Activated naive CD4-positive, alpha-beta T cell treated with anti-CD3 and anti-CD28 coated beads, Interleukin-2, amount 50 U/mL, for 24 hours (primary cell): ENCODE data around the gene HEXB.

ENCODE experiments used
- H3K27ac Mint-ChIP-seq: one replicate; pipeline ENCODE4 v1.8.0; 2021; ENCODE audit warnings: mild to moderate bottlenecking, mixed read lengths
- H3K27me3 Mint-ChIP-seq: one replicate; pipeline ENCODE4 v1.8.0; 2021; ENCODE audit warnings: mixed read lengths
- H3K36me3 Mint-ChIP-seq: one replicate; pipeline ENCODE4 v1.8.0; 2021; ENCODE audit warnings: mixed read lengths
- H3K4me1 Mint-ChIP-seq: one replicate; pipeline ENCODE4 v1.8.0; 2021; ENCODE audit warnings: mixed read lengths
- H3K4me3 Mint-ChIP-seq: one replicate; pipeline ENCODE4 v1.8.0; 2021; ENCODE audit warnings: mild to moderate bottlenecking, mixed read lengths
- H3K9me3 Mint-ChIP-seq: one replicate; pipeline ENCODE4 v1.8.0; 2021; ENCODE audit warnings: mixed read lengths

The HEXB gene

GRCh38 chr5:74649421-74649973 lies 35.5 kb upstream of the HEXB start:
- Mint-ChIP-seq H3K4me1 (no peaks in the 10 kb centered on the region), H3K9me3 (no peaks in the 10 kb centered on the region), H3K4me3 (no peak overlapping the region), H3K27me3 (peaks cover 8% of the 10 kb centered on the region), H3K36me3 (no peaks in the 10 kb centered on the region), H3K27ac (no peak overlapping the region)

GRCh38 chr5:74651710-74652109 lies 33.3 kb upstream of the HEXB start:
- H3K4me1 Mint-ChIP-seq = no peaks in the 10 kb centered on the region
- no peak overlapping the region for H3K4me3 Mint-ChIP-seq
- H3K36me3 Mint-ChIP-seq = no peaks in the 10 kb centered on the region
- H3K9me3 Mint-ChIP-seq = no peaks in the 10 kb centered on the region
- no peak overlapping the region for H3K27ac Mint-ChIP-seq
- peaks cover 6% of the 10 kb centered on the region for H3K27me3 Mint-ChIP-seq

- no peaks in the 10 kb centered on the region for H3K36me3 Mint-ChIP-seq
- H3K4me3 Mint-ChIP-seq = no peak overlapping the region
- H3K4me1 Mint-ChIP-seq = no peaks in the 10 kb centered on the region
- H3K27ac Mint-ChIP-seq = no peak overlapping the region
- H3K27me3 Mint-ChIP-seq = peaks cover 6% of the 10 kb centered on the region
- H3K9me3 Mint-ChIP-seq = no peaks in the 10 kb centered on the region
These were observed 32.5 kb upstream of the HEXB start for GRCh38 chr5:74652576-74652975.

GRCh38 chr5:74653991-74654390 lies 31.0 kb upstream of the HEXB start:
- no peaks in the 10 kb centered on the region for H3K4me1 Mint-ChIP-seq
- no peaks in the 10 kb centered on the region for H3K9me3 Mint-ChIP-seq
- H3K4me3 Mint-ChIP-seq = no peak overlapping the region
- H3K27me3 Mint-ChIP-seq = peaks cover 4% of the 10 kb centered on the region
- no peaks in the 10 kb centered on the region for H3K36me3 Mint-ChIP-seq
- no peak overlapping the region for H3K27ac Mint-ChIP-seq

- no peak overlapping the region for H3K27ac Mint-ChIP-seq
- no peaks in the 10 kb centered on the region for H3K4me1 Mint-ChIP-seq
- H3K4me3 Mint-ChIP-seq = no peak overlapping the region
- no peaks in the 10 kb centered on the region for H3K9me3 Mint-ChIP-seq
- no peaks in the 10 kb centered on the region for H3K36me3 Mint-ChIP-seq
- H3K27me3 Mint-ChIP-seq = peaks cover 2% of the 10 kb centered on the region
These were observed 29.8 kb upstream of the HEXB start for GRCh38 chr5:74655206-74655605.

GRCh38 chr5:74655716-74656115 lies 29.3 kb upstream of the HEXB start:
- no peaks in the 10 kb centered on the region for H3K36me3 Mint-ChIP-seq
- no peaks in the 10 kb centered on the region for H3K4me1 Mint-ChIP-seq
- peaks cover 2% of the 10 kb centered on the region for H3K27me3 Mint-ChIP-seq
- no peak overlapping the region for H3K27ac Mint-ChIP-seq
- no peaks in the 10 kb centered on the region for H3K9me3 Mint-ChIP-seq
- no peak overlapping the region for H3K4me3 Mint-ChIP-seq

- no peak overlapping the region for H3K4me3 Mint-ChIP-seq
- no peaks in the 10 kb centered on the region for H3K4me1 Mint-ChIP-seq
- H3K9me3 Mint-ChIP-seq = no peaks in the 10 kb centered on the region
- H3K36me3 Mint-ChIP-seq = no peaks in the 10 kb centered on the region
- H3K27ac Mint-ChIP-seq = no peak overlapping the region
- peaks cover 6% of the 10 kb centered on the region for H3K27me3 Mint-ChIP-seq
These were observed 27.9 kb upstream of the HEXB start for GRCh38 chr5:74657165-74657564.

GRCh38 chr5:74659172-74659571 lies 25.9 kb upstream of the HEXB start:
- H3K27ac Mint-ChIP-seq = no peak overlapping the region
- H3K9me3 Mint-ChIP-seq = no peaks in the 10 kb centered on the region
- no peaks in the 10 kb centered on the region for H3K36me3 Mint-ChIP-seq
- H3K27me3 Mint-ChIP-seq = peaks cover 9% of the 10 kb centered on the region
- H3K4me1 Mint-ChIP-seq = no peaks in the 10 kb centered on the region
- no peak overlapping the region for H3K4me3 Mint-ChIP-seq

GRCh38 chr5:74660140-74660539 lies 24.9 kb upstream of the HEXB start:
- Mint-ChIP-seq H3K4me3 (no peak overlapping the region), H3K27me3 (peaks cover 9% of the 10 kb centered on the region), H3K36me3 (no peaks in the 10 kb centered on the region), H3K9me3 (no peaks in the 10 kb centered on the region), H3K27ac (no peak overlapping the region), H3K4me1 (no peaks in the 10 kb centered on the region)

GRCh38 chr5:74660873-74661272 lies 24.2 kb upstream of the HEXB start:
- no peak overlapping the region for H3K27ac Mint-ChIP-seq
- H3K9me3 Mint-ChIP-seq = no peaks in the 10 kb centered on the region
- H3K27me3 Mint-ChIP-seq = peaks cover 9% of the 10 kb centered on the region
- no peaks in the 10 kb centered on the region for H3K4me1 Mint-ChIP-seq
- H3K36me3 Mint-ChIP-seq = no peaks in the 10 kb centered on the region
- no peak overlapping the region for H3K4me3 Mint-ChIP-seq

- Mint-ChIP-seq H3K4me1 (no peaks in the 10 kb centered on the region), H3K27me3 (peaks cover 9% of the 10 kb centered on the region), H3K9me3 (no peaks in the 10 kb centered on the region), H3K27ac (no peak overlapping the region), H3K36me3 (no peaks in the 10 kb centered on the region), H3K4me3 (no peak overlapping the region)
These were observed 20.5 kb upstream of the HEXB start for GRCh38 chr5:74664551-74664950.

GRCh38 chr5:74665273-74665672 lies 19.8 kb upstream of the HEXB start:
- no peak overlapping the region for H3K27ac Mint-ChIP-seq
- H3K36me3 Mint-ChIP-seq = no peaks in the 10 kb centered on the region
- peaks cover 7% of the 10 kb centered on the region for H3K27me3 Mint-ChIP-seq
- H3K4me3 Mint-ChIP-seq = no peak overlapping the region
- H3K4me1 Mint-ChIP-seq = no peaks in the 10 kb centered on the region
- no peaks in the 10 kb centered on the region for H3K9me3 Mint-ChIP-seq

GRCh38 chr5:74665816-74666215 lies 19.2 kb upstream of the HEXB start:
- Mint-ChIP-seq H3K36me3 (no peaks in the 10 kb centered on the region), H3K4me3 (no peak overlapping the region), H3K27me3 (peaks cover 7% of the 10 kb centered on the region), H3K4me1 (no peaks in the 10 kb centered on the region), H3K27ac (no peak overlapping the region), H3K9me3 (no peaks in the 10 kb centered on the region)

GRCh38 chr5:74667396-74667795 lies 17.6 kb upstream of the HEXB start:
- peaks cover 4% of the 10 kb centered on the region for H3K27me3 Mint-ChIP-seq
- H3K4me1 Mint-ChIP-seq = no peaks in the 10 kb centered on the region
- H3K27ac Mint-ChIP-seq = no peak overlapping the region
- no peak overlapping the region for H3K4me3 Mint-ChIP-seq
- no peaks in the 10 kb centered on the region for H3K36me3 Mint-ChIP-seq
- H3K9me3 Mint-ChIP-seq = no peaks in the 10 kb centered on the region

- H3K27ac Mint-ChIP-seq = no peak overlapping the region
- H3K4me3 Mint-ChIP-seq = no peak overlapping the region
- H3K4me1 Mint-ChIP-seq = no peaks in the 10 kb centered on the region
- no peaks in the 10 kb centered on the region for H3K36me3 Mint-ChIP-seq
- H3K9me3 Mint-ChIP-seq = no peaks in the 10 kb centered on the region
- H3K27me3 Mint-ChIP-seq = no peaks in the 10 kb centered on the region
These were observed 15.2 kb upstream of the HEXB start for GRCh38 chr5:74669821-74670220.

GRCh38 chr5:74670396-74671038 lies 14.5 kb upstream of the HEXB start:
- H3K27me3 Mint-ChIP-seq = no peaks in the 10 kb centered on the region
- H3K9me3 Mint-ChIP-seq = no peaks in the 10 kb centered on the region
- no peaks in the 10 kb centered on the region for H3K36me3 Mint-ChIP-seq
- no peak overlapping the region for H3K27ac Mint-ChIP-seq
- H3K4me1 Mint-ChIP-seq = no peaks in the 10 kb centered on the region
- no peak overlapping the region for H3K4me3 Mint-ChIP-seq
